HCT116 (cell line): Measurements from ENCODE around the gene HOXB2. TPM values are rescaled to one million over a fixed set of nuclear protein-coding genes. Genes with fewer than 3 reads are reported as not detected.

Source experiments
- ATAC-seq: fragments of 200-7000 bp; cut with Tn5 transposase; 2 replicates; pipeline ENCODE4 v1.9.1; 2020; ENCODE audit warnings: mild to moderate bottlenecking, moderate library complexity
- BruUV-seq: library from RNA; stranded (reverse); fragments of 400-500 nt; replicated peaks from 2 replicates; lab custom pipeline; 2021; lab: Mats Ljungman, UMichigan
- CTCF ChIA-PET: fragments of 300-600 bp; sonication (Branson Sonifier 250); formaldehyde crosslinking; loops from one replicate; lab custom pipeline; 2021; ENCODE audit warnings: antibody characterized with exemption; lab: Charles Lee
- POLR2A ChIA-PET: fragments of 300-600, 350-600 bp; sonication (Branson Sonifier 250); formaldehyde crosslinking; loops from one replicate; lab custom pipeline; 2021; ENCODE audit warnings: antibody characterized with exemption; lab: Charles Lee
- RAD21 ChIA-PET, 2 experiments: fragments of 300-600 bp; sonication (Branson Sonifier 250); formaldehyde crosslinking; loops; one replicate each; lab custom pipeline; 2023; ENCODE audit warnings: low total read pairs in 2 of 2; ENCODE audit not compliant: uncharacterized antibody in 2 of 2, unreplicated experiment in 2 of 2, low non-redundant PET in 1 of 2; lab: Charles Lee
- DNase-seq: peaks from one replicate; pipeline ENCODE4 v3.0.0-alpha.2; 2010; ENCODE audit warnings: low read depth, low spot score
- H2AFZ ChIP-seq: fragments of 200-600 bp; shearing (Covaris generic), sonication (generic); 2 replicates; pipeline ENCODE4 v1.6.1; 2017; ENCODE audit warnings: low read depth, mixed run types, mixed read lengths, antibody characterized with exemption, low read length; ENCODE audit not compliant: poor library complexity, severe bottlenecking
- H3K27ac ChIP-seq: 2 replicates; pipeline ENCODE4 v1.5.1; 2012; ENCODE audit warnings: low read depth, low read length
- H3K27me3 ChIP-seq: fragments of 200-600 bp; sonication (generic); 2 replicates; pipeline ENCODE4 v1.6.1; 2016; ENCODE audit warnings: mixed run types, low read length, mixed read lengths; ENCODE audit not compliant: insufficient read depth
- H3K36me3 ChIP-seq, 2 experiments: fragments of 200-500 bp in 1 of 2; fragments of 200-600 bp in 1 of 2; sonication (Bioruptor generic) in 1 of 2; sonication (generic) in 1 of 2; 2 replicates each; pipeline versions ENCODE4 v1.5.1 to v1.6.1; 2014 to 2016; ENCODE audit warnings: low read length in 2 of 2, inconsistent platforms in 1 of 2, mixed read lengths in 1 of 2, mixed run types in 1 of 2; ENCODE audit not compliant: insufficient read depth in 2 of 2, control insufficient read depth in 1 of 2
- H3K4me1 ChIP-seq, 2 experiments: fragments of 200-600 bp in 1 of 2; sonication (generic) in 1 of 2; 2 replicates each; pipeline versions ENCODE4 v1.5.1 to v1.6.1; 2012 to 2017; ENCODE audit warnings: low read length in 2 of 2, inconsistent platforms in 1 of 2, mild to moderate bottlenecking in 1 of 2, mixed read lengths in 1 of 2, mixed run types in 1 of 2, moderate library complexity in 1 of 2; ENCODE audit not compliant: insufficient read depth in 2 of 2, control insufficient read depth in 1 of 2
- H3K4me2 ChIP-seq: fragments of 200-600 bp; sonication (generic); 2 replicates; pipeline ENCODE4 v1.6.1; 2017; ENCODE audit warnings: mixed run types, low read length, mixed read lengths
- H3K4me3 ChIP-seq, 2 experiments: fragments of 200-600 bp in 1 of 2; sonication (generic) in 1 of 2; replicated peaks in 1 of 2; 2 replicates each; pipeline ENCODE4 v1.5.1; 2011 to 2016; ENCODE audit warnings: low read length in 2 of 2, control low read depth in 1 of 2, low read depth in 1 of 2, mild to moderate bottlenecking in 1 of 2, mixed read lengths in 1 of 2, mixed run types in 1 of 2
- H3K79me2 ChIP-seq: fragments of 200-600 bp; sonication (generic); 2 replicates; pipeline ENCODE4 v1.6.1; 2017; ENCODE audit warnings: mild to moderate bottlenecking, mixed run types, low read length, moderate library complexity, mixed read lengths; ENCODE audit not compliant: insufficient read depth
- H3K9ac ChIP-seq: fragments of 200-600 bp; sonication (generic); 2 replicates; pipeline ENCODE4 v1.6.1; 2016; ENCODE audit warnings: low read length, mixed read lengths
- H3K9me2 ChIP-seq: fragments of 200-600 bp; sonication (generic), shearing (Covaris generic); 2 replicates; pipeline ENCODE4 v1.6.1; 2017; ENCODE audit warnings: mixed run types, mild to moderate bottlenecking, moderate library complexity; ENCODE audit not compliant: insufficient read depth
- H3K9me3 ChIP-seq, 2 experiments: fragments of 200-500 bp in 1 of 2; fragments of 200-600 bp in 1 of 2; sonication (Bioruptor generic) in 1 of 2; sonication (generic) in 1 of 2; 2 replicates each; pipeline ENCODE4 v1.6.1; 2014 to 2017; ENCODE audit warnings: low read length in 2 of 2, mixed read lengths in 2 of 2, inconsistent platforms in 1 of 2, low read depth in 1 of 2, mild to moderate bottlenecking in 1 of 2, mixed run types in 1 of 2, moderate library complexity in 1 of 2; ENCODE audit not compliant: control insufficient read depth in 1 of 2, insufficient read depth in 1 of 2
- H4K20me1 ChIP-seq: fragments of 200-600 bp; sonication (generic), shearing (Covaris generic); 2 replicates; pipeline ENCODE4 v1.6.1; 2017; ENCODE audit warnings: mixed run types, mild to moderate bottlenecking, moderate library complexity; ENCODE audit not compliant: insufficient read depth
- CTCF ChIP-seq, 3 experiments: fragments of 200-600 bp in 1 of 3; sonication (generic) in 1 of 3; IDR thresholded peaks in 2 of 3; conservative IDR thresholded peaks in 1 of 3; 2 replicates each; pipeline ENCODE4 v1.5.1; 2012 to 2017; ENCODE audit warnings: low read depth in 2 of 3, low read length in 2 of 3, antibody characterized with exemption in 1 of 3, borderline replicate concordance in 1 of 3, control low read depth in 1 of 3, mild to moderate bottlenecking in 1 of 3, mixed read lengths in 1 of 3, mixed run types in 1 of 3, moderate library complexity in 1 of 3; ENCODE audit not compliant: insufficient read depth in 1 of 3
- ZNF274 ChIP-seq: fragments of 200-500 bp; sonication (Bioruptor generic); IDR thresholded peaks from 2 replicates; pipeline ENCODE4 v1.6.1; 2014; ENCODE audit warnings: mild to moderate bottlenecking, low read depth, low read length, inconsistent platforms
- intact Hi-C: fragments of 100-400 bp; cut with micrococcal nuclease; formaldehyde crosslinking; loops from 2 replicates; pipeline ENCODE4 v1.10.0; 2022
- total RNA-seq: library from RNA; stranded (reverse); gene quantifications from one replicate; pipeline ENCODE4 v1.2.1, GENCODE V29; 2021; ENCODE audit not compliant: unreplicated experiment

Gene HOXB2
- total RNA-seq, 1 experiment from 2014 or later: 2.0 TPM

GRCh38 chr17:48561884-48562810 is 17.2 kb upstream of the HOXB2 start:
- Histone ChIP-seq H3K36me3 (no peaks in the 10 kb centered on the region), H3K79me2 (peaks cover 13% of the 10 kb centered on the region; the same call in 1 of the 2 replicates), H4K20me1 (no peaks in the 10 kb centered on the region), H3K4me1 (no peaks in the 10 kb centered on the region), H3K9ac (no peak overlapping the region), H3K4me2 (no peak overlapping the region), H3K4me3 (no peak overlapping the region), H3K9me3 (no peaks in the 10 kb centered on the region), H2AFZ (no peak overlapping the region), H3K27me3 (no peaks in the 10 kb centered on the region), H3K27ac (no peak overlapping the region), H3K9me2 (no peaks in the 10 kb centered on the region)
- ChIA-PET POLR2A (no interaction called here), RAD21 (no interaction called here), CTCF (no interaction called here)
- DNase-seq (no peak), ATAC-seq (peak; percentile 86)
- TF ChIP-seq ZNF274 (no peak), CTCF (IDR thresholded peaks at IDR 0.05 in 2 of 3, conservative IDR thresholded peaks at IDR 0.05 in 1 of 3; ENCODE audit: borderline replicate concordance in 1 of 3, insufficient read depth in 1 of 3, low read depth in 2 of 3, low read length in 2 of 3) (peak in 2 of 3 experiments; percentile 51 to 54; a peak in 4 of 6 replicates)
- intact Hi-C loops: no loop called here
- BruUV-seq: no TSS peak
